NCI-H187 (cell line): Measurements from ENCODE around the gene GPATCH4.

Experiments
- DNase-seq, 2 experiments: peaks; one replicate each; lab custom pipeline; 2025; lab: John Stamatoyannopoulos, UW

GPATCH4 gene

GRCh38 chr1:156547434-156547833 is 53.8 kb downstream of the GPATCH4 start:
- DNase-seq: no peak

GRCh38 chr1:156546267-156546666 is 55.0 kb downstream of the GPATCH4 start:
- DNase-seq: no peak

GRCh38 chr1:156544592-156545102 is 56.6 kb downstream of the GPATCH4 start:
- DNase-seq: no peak
